Prostate gland (tissue), 2 donors: ENCODE data around the gene SLC8A2. TPM values are rescaled to one million over a fixed set of nuclear protein-coding genes. Genes with fewer than 3 reads are reported as not detected.
"Not testable (repeated sequence)": the region's sequence is repeated elsewhere in the genome, so short reads cannot be mapped to it uniquely, and the experiment has no call there.

ENCODE experiments used
- DNase-seq: peaks from one replicate; pipeline ENCODE4 v3.0.0-alpha.2; 2019; ENCODE audit warnings: low spot score
- H3K27ac ChIP-seq, 2 donors: fragments of 200-600 bp; sonication (generic); 2 replicates each; pipeline ENCODE4 v1.5.1; 2017 to 2019
- H3K27me3 ChIP-seq: fragments of 200-600 bp; sonication (generic); replicated peaks from 2 replicates; pipeline ENCODE4 v1.5.1; 2019; ENCODE audit not compliant: insufficient read depth
- H3K36me3 ChIP-seq, 2 donors: fragments of 200-600 bp; sonication (generic); 1 replicate in 1 of 2; 2 replicates in 1 of 2; pipeline versions ENCODE4 v1.5.1 to v1.8.1; 2017 to 2019
- H3K4me1 ChIP-seq: fragments of 200-600 bp; sonication (generic); replicated peaks from 2 replicates; pipeline ENCODE4 v1.5.1; 2019
- H3K4me3 ChIP-seq, 2 donors: fragments of 200-600 bp; sonication (generic); 2 replicates each; pipeline ENCODE4 v1.5.1; 2017 to 2019
- H3K9me3 ChIP-seq: fragments of 200-600 bp; sonication (generic); 2 replicates; pipeline ENCODE4 v1.5.1; 2017
- POLR2A ChIP-seq: fragments of 450-650 bp; IDR thresholded peaks from one replicate; pipeline ENCODE4 v1.6.1; 2016; ENCODE audit warnings: antibody characterized with exemption, mild to moderate bottlenecking
- POLR2AphosphoS5 ChIP-seq: sonication (generic); formaldehyde crosslinking; IDR thresholded peaks from one replicate; pipeline ENCODE4 v1.6.1; 2017; ENCODE audit warnings: antibody characterized with exemption
- WGBS: methylation state at CpG from one replicate; pipeline ENCODE4 v1.1.5; 2018; 5-methylcytosine and 5-hydroxymethylcytosine counted together
- intact Hi-C: fragments of 100-400 bp; cut with DNase I; formaldehyde crosslinking; loops from one replicate; pipeline ENCODE4 v1.14.2; 2022
- total RNA-seq, 2 donors: library from RNA; depleted of rRNA; stranded (reverse); fragments of >200 nt; gene quantifications; one replicate each; pipeline ENCODE4 v1.1.0, GENCODE V29; 2016
- TF ChIP-seq, protein P1 (sequence below), 4 experiments: fragments of 200-600 bp in 2 of 4; fragments of 450-650 bp in 2 of 4; sonication (generic) in 2 of 4; IDR thresholded peaks; 1 replicate in 3 of 4; 2 replicates in 1 of 4; pipeline ENCODE4 v1.5.1; 2016 to 2019; ENCODE audit warnings: antibody characterized with exemption in 4 of 4, mild to moderate bottlenecking in 2 of 4, moderate library complexity in 2 of 4

The SLC8A2 gene
- total RNA-seq, 2 donors from 2014 or later, result 1.3 to 7.7 TPM

DNA sequence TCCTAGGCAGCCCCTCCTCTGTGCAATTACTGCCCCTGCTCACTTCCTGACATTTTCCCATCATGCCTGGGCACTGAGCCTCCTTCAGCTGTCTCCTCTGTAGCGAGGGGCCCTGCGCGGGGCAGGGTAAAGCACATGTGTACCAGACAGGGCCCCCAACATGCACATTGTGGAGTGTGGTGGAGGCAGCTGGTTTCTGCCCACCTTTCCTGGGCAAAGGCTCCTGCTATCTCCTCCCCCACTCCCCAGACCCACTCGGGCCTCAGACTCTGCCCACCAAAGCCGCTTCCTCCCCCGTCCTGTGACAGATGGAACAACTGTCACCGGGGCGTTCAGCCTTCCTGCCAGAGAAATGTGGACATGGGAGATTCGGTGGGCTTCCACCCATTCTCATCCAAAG is 15.2 kb upstream of the SLC8A2 start:
- intact Hi-C loops, result no loop called here
- H3K36me3 ChIP-seq, result peaks cover 2 to 9% of the 10 kb centered on the region in 2 donors

DNA sequence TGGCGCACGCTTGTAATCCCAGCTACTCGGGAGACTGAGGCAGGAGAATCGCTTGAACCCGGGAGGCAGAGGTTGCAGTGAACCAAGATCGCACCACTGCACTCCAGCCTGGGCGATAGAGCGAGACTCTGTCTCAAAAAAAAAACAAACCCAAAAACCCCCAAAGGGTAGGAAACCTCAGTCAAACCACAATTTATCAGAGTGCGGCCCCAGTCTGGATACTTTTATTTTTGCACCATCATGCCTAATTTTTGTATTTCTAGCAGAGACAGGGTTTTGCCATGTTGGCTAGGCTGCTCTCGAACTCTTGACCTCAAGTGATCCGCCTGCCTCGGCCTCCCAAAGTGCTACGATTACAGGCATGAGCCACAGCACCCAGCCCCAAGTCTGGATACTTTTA is 14.5 kb upstream of the SLC8A2 start:
- H3K4me3 ChIP-seq, H3K27ac ChIP-seq, DNase-seq, H3K4me1 ChIP-seq, H3K36me3 ChIP-seq, H3K9me3 ChIP-seq, intact Hi-C loops, H3K27me3 ChIP-seq: not testable (repeated sequence)
- 93% methylated on average over 13 of the region's 13 CpGs for WGBS

More for the DNA sequence above, 15.2 kb upstream of the SLC8A2 start:
- Histone ChIP-seq H3K27me3 (no peaks in the 10 kb centered on the region), H3K4me1 (peaks cover 4% of the 10 kb centered on the region), H3K4me3 (no peak overlapping the region), H3K27ac (no peak overlapping the region), H3K9me3 (no peaks in the 10 kb centered on the region)
- TF ChIP-seq POLR2AphosphoS5 (no peak), POLR2A (no peak)
- TF ChIP-seq, protein P1, sequence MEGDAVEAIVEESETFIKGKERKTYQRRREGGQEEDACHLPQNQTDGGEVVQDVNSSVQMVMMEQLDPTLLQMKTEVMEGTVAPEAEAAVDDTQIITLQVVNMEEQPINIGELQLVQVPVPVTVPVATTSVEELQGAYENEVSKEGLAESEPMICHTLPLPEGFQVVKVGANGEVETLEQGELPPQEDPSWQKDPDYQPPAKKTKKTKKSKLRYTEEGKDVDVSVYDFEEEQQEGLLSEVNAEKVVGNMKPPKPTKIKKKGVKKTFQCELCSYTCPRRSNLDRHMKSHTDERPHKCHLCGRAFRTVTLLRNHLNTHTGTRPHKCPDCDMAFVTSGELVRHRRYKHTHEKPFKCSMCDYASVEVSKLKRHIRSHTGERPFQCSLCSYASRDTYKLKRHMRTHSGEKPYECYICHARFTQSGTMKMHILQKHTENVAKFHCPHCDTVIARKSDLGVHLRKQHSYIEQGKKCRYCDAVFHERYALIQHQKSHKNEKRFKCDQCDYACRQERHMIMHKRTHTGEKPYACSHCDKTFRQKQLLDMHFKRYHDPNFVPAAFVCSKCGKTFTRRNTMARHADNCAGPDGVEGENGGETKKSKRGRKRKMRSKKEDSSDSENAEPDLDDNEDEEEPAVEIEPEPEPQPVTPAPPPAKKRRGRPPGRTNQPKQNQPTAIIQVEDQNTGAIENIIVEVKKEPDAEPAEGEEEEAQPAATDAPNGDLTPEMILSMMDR (IDR thresholded peaks at IDR 0.05), result no peak
- 66% methylated on average over 9 of the region's 9 CpGs for WGBS
- no peak for DNase-seq

DNA sequence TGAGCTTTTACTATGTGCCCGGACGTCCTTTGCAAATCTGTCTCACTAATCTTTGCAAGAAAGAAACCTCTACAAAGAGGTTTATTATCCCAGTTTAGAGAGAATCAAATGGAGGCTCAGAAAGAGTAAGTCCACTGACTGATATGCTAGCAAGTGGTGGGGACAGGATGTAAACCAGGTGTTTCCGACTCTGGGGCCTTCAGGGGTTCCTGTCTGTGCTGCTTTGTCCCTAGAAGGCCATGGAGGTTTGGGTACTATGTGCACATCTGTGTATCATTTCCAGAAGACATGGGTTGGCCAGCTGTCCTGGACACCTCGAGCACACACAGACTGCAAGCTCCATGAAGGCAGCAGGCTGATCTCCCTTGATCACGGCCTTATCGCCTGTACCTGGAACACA is 13.5 kb upstream of the SLC8A2 start:
- H3K27ac ChIP-seq, result peak overlapping the region in 1 of 2 donors; percentile 93
- no peak overlapping the region for H3K4me3 ChIP-seq
- 82% methylated on average over 6 of the region's 6 CpGs for WGBS
- peaks cover 4% of the 10 kb centered on the region for H3K4me1 ChIP-seq
- no peaks in the 10 kb centered on the region for H3K27me3 ChIP-seq
- no peak for DNase-seq
- no peaks in the 10 kb centered on the region for H3K9me3 ChIP-seq
- peaks cover 0 to 9% of the 10 kb centered on the region in 2 donors for H3K36me3 ChIP-seq
- no peak for TF ChIP-seq POLR2A
- TF ChIP-seq, protein P1 (IDR thresholded peaks at IDR 0.05), result no peak
- TF ChIP-seq POLR2AphosphoS5, result no peak
- intact Hi-C loops, result no loop called here

DNA sequence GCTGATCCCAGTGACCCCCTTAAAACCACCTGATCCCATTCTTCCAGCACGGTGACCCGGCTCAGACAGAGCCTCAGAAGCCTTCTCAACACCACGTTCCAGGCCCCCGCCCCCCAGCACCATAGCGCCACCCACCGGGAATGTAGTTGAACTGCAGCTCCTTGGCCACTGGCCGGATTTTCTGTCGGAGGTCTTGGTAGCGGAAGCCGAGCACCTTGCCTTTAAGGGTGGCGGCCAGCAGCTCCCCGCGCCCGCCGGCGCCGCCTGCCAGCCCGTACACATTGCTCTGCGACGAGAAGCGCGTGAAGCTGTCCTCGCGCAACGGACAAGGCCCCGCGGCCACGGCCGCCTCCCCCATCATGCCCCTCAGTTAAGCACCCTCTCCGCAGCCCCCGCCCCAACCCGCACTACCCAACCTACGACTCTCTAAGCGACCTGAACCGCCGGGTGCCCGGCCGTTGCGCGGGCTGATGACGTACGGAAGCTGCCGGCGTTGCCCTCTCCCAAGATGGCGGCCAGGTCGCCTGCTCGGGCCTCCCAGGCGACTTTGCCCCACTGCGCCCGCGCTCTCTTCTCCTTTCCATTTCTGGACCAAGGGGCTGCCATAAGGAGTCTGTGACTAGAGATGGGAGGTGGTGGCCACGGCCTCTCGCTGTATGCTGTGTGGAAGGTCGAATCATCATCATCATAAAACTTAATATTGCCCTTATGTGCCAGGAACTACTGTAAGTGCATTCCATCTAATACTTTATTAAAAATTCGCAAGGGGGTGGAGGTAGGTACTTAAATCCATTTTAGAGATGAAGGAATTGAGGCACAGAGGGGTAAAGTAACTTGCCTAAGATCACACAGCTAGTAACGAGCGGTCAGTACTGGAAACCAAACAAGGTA is 12.4 kb upstream of the SLC8A2 start, which contains the start of gene KPTN:
KPTN (minus strand) TSS at position 420 of the 891 bp plus-strand sequence; CDS start at position 361, 59 bp downstream.
- TF ChIP-seq POLR2AphosphoS5, result peak; percentile 86
- TF ChIP-seq, protein P1 (IDR thresholded peaks at IDR 0.05), result peak; percentile 53 to 91 (median 85)
- peak; percentile 12 for TF ChIP-seq POLR2A
- DNase-seq, result peak; percentile 78
- H3K4me3 ChIP-seq, result peak within 1 kb of the TSS; percentile 48 to 66
- under 1% methylated on average over 57 of the region's 57 CpGs for WGBS
- H3K9me3 ChIP-seq, result no peaks in the 10 kb centered on the region
- H3K27ac ChIP-seq, result peak within 1 kb of the TSS; percentile 86 to 93
- H3K4me1 ChIP-seq, result peaks cover 4% of the 10 kb centered on the region
- intact Hi-C loops, result no loop called here
- peaks cover 0 to under 1% of the 10 kb centered on the region in 2 donors for H3K36me3 ChIP-seq
- no peaks in the 10 kb centered on the region for H3K27me3 ChIP-seq

DNA sequence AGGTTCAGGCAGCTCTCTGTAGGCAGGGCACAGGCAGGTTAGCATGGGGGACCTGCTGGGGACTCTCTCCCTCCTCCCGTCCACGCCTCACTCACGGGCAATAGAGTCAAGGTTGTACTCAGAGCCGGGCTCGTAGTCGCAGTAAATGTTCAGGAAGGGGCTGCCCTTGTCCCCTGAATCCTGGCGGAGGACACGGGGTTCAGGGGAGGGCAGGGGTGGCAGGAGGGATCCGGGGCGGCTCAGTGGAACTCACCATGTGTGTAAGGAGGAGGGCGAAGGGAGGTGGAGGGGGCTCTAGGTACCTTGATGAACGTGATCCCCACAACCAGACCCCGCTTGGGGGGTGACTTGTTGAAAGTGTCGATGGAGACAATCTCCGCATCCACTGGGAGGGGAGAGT is 11.5 kb upstream of the SLC8A2 start:
- 93% methylated on average over 15 of the region's 15 CpGs for WGBS
- Histone ChIP-seq H3K4me3 (no peak overlapping the region), H3K27me3 (no peaks in the 10 kb centered on the region)

More for the DNA sequence above, 11.5 kb upstream of the SLC8A2 start:
- Histone ChIP-seq H3K4me1 (peaks cover 4% of the 10 kb centered on the region), H3K36me3 (no peaks in the 10 kb centered on the region), H3K27ac (no peak overlapping the region), H3K9me3 (no peaks in the 10 kb centered on the region)
- TF ChIP-seq POLR2AphosphoS5, result no peak
- no peak for DNase-seq
- intact Hi-C loops, result no loop called here
